ENCODE results near the gene DNAJB12.

DNA sequence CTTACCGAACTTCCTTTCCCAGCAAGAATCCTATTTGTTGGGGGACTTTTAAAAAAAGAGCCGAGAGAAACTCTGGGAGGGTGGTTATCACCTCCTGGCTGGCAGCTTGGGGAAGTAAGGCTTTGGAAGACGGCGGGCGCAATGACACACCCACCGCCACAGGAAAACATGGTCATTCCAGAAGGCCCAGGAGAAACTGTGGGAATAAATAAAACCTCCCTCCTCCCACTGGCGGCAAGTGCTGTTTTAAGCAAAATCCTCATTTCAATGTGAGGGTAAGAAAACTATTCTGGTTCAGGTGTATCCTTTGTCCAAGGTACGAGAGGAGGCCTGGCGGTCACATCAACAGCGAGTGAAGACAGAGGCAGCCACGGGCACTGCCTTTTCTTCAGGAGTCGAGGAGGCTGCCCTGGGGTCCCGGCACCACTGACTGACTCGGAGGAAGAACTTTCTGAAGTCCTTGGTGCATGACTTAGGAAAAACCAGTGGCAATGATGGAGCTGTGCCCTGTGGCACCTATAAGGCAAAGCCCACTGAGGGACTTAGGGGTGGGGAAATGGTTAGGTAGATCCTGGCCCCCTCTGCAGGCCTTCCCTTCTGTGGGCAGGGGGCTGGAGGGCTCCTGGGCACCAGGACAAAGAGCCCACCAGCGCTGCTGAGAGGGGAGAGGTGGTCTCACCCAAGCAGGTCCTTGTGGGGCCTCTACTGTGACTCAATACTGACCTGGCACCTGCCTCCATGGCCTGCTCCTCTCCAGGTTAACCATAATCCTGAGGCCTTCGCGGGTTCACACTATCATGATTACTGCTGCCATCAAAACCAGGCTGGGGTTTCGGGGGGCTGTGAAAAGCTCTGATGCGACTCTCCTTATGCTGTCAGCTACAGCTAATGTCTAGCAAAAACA lies 21.4 kb downstream of the DNAJB12 start:
- TF ChIP-seq, protein P1, sequence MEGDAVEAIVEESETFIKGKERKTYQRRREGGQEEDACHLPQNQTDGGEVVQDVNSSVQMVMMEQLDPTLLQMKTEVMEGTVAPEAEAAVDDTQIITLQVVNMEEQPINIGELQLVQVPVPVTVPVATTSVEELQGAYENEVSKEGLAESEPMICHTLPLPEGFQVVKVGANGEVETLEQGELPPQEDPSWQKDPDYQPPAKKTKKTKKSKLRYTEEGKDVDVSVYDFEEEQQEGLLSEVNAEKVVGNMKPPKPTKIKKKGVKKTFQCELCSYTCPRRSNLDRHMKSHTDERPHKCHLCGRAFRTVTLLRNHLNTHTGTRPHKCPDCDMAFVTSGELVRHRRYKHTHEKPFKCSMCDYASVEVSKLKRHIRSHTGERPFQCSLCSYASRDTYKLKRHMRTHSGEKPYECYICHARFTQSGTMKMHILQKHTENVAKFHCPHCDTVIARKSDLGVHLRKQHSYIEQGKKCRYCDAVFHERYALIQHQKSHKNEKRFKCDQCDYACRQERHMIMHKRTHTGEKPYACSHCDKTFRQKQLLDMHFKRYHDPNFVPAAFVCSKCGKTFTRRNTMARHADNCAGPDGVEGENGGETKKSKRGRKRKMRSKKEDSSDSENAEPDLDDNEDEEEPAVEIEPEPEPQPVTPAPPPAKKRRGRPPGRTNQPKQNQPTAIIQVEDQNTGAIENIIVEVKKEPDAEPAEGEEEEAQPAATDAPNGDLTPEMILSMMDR (IDR thresholded peaks at IDR 0.05; ENCODE audit: low read length), result no peak
- no peak for TF ChIP-seq EZH2 (optimal IDR thresholded peaks at IDR 0.05; ENCODE audit: low read depth, low read length)

All from MM.1S (cell line).